DND-41 (cell line): ENCODE results near the gene CANT1.

ENCODE experiments used
- ATAC-seq: fragments of 200-7000 bp; cut with Tn5 transposase; 3 replicates; pipeline ENCODE4 v1.9.1; 2021; ENCODE audit warnings: low read depth; ENCODE audit not compliant: insufficient read depth
- DNase-seq: peaks from one replicate; pipeline ENCODE4 v3.0.0-alpha.2; 2020
- H2AFZ ChIP-seq: 2 replicates; pipeline ENCODE4 v1.6.0; 2012; ENCODE audit warnings: low read depth, low read length
- H3K27ac ChIP-seq: 2 replicates; pipeline ENCODE4 v1.5.1; 2012; ENCODE audit warnings: low read length, inconsistent platforms
- H3K27me3 ChIP-seq: fragments of 200-600 bp; sonication (generic); 2 replicates; pipeline ENCODE4 v1.6.0; 2012; ENCODE audit warnings: low read length, mild to moderate bottlenecking, inconsistent platforms; ENCODE audit not compliant: insufficient read depth, poor library complexity
- H3K36me3 ChIP-seq: 2 replicates; pipeline ENCODE4 v1.5.1; 2012; ENCODE audit warnings: low read length, inconsistent platforms; ENCODE audit not compliant: insufficient read depth
- H3K4me1 ChIP-seq: 2 replicates; pipeline ENCODE4 v1.5.1; 2012; ENCODE audit warnings: mild to moderate bottlenecking, low read length; ENCODE audit not compliant: insufficient read depth
- H3K4me2 ChIP-seq: 2 replicates; pipeline ENCODE4 v1.6.0; 2012; ENCODE audit warnings: mild to moderate bottlenecking, moderate library complexity, low read length, inconsistent platforms; ENCODE audit not compliant: insufficient read depth
- H3K4me3 ChIP-seq, 2 experiments: fragments of 200-600 bp in 1 of 2; shearing (Covaris generic) in 1 of 2; 2 replicates each; pipeline ENCODE4 v1.5.1; 2012 to 2016; ENCODE audit warnings: inconsistent platforms in 2 of 2, low read length in 2 of 2, mild to moderate bottlenecking in 2 of 2, low read depth in 1 of 2, moderate library complexity in 1 of 2
- H3K79me2 ChIP-seq: 2 replicates; pipeline ENCODE4 v1.6.0; 2012; ENCODE audit warnings: low read length, inconsistent platforms; ENCODE audit not compliant: insufficient read depth
- H3K9ac ChIP-seq: 2 replicates; pipeline ENCODE4 v1.6.0; 2012; ENCODE audit warnings: low read depth, mild to moderate bottlenecking, inconsistent platforms, low read length, moderate library complexity
- H3K9me3 ChIP-seq: 2 replicates; pipeline ENCODE4 v1.5.1; 2012; ENCODE audit warnings: low read length, moderate library complexity, mild to moderate bottlenecking, inconsistent platforms; ENCODE audit not compliant: insufficient read depth, severe bottlenecking
- H4K20me1 ChIP-seq: 2 replicates; pipeline ENCODE4 v1.6.0; 2012; ENCODE audit warnings: low read length; ENCODE audit not compliant: insufficient read depth
- EZH2 ChIP-seq: IDR thresholded peaks from 3 replicates; pipeline ENCODE4 v1.6.1; 2012; ENCODE audit warnings: borderline replicate concordance, low read depth, mild to moderate bottlenecking, moderate library complexity, low read length, inconsistent platforms; ENCODE audit not compliant: severe bottlenecking
- TF ChIP-seq, protein P1 (sequence below): IDR thresholded peaks from 2 replicates; pipeline ENCODE4 v1.5.1; 2012; ENCODE audit warnings: borderline replicate concordance, low read length, moderate library complexity, mild to moderate bottlenecking; ENCODE audit not compliant: poor library complexity, severe bottlenecking; ENCODE audit errors: extremely low read depth

Gene CANT1

DNA sequence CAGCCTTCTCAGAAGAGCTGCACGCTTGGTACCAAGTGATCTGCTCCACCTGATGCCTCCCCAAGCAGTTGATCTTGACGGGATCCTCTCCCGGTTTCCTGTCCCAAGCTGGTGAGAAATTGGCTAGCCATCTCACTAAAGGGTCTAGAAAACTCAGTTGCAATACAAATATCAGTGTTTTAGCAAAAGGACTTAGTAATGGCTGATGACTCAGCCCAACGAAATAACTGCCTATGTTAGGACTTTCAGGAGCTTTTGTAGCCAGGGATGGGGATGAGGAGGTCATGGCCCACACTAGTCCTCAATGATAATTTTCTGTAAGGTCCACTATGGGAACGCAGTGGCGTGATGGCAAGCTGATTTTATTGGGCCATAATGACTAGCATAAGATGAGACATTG is 41.7 kb upstream of the CANT1 start:
- H3K79me2 ChIP-seq = no peaks in the 10 kb centered on the region
- H3K9me3 ChIP-seq = no peaks in the 10 kb centered on the region
- ATAC-seq = no peak
- peaks cover 4% of the 10 kb centered on the region; the same call in 1 of the 2 replicates for H4K20me1 ChIP-seq
- no peak overlapping the region for H3K4me3 ChIP-seq
- H3K27ac ChIP-seq = no peak overlapping the region
- no peak overlapping the region for H2AFZ ChIP-seq
- no peak overlapping the region for H3K4me2 ChIP-seq
- TF ChIP-seq, protein P1, sequence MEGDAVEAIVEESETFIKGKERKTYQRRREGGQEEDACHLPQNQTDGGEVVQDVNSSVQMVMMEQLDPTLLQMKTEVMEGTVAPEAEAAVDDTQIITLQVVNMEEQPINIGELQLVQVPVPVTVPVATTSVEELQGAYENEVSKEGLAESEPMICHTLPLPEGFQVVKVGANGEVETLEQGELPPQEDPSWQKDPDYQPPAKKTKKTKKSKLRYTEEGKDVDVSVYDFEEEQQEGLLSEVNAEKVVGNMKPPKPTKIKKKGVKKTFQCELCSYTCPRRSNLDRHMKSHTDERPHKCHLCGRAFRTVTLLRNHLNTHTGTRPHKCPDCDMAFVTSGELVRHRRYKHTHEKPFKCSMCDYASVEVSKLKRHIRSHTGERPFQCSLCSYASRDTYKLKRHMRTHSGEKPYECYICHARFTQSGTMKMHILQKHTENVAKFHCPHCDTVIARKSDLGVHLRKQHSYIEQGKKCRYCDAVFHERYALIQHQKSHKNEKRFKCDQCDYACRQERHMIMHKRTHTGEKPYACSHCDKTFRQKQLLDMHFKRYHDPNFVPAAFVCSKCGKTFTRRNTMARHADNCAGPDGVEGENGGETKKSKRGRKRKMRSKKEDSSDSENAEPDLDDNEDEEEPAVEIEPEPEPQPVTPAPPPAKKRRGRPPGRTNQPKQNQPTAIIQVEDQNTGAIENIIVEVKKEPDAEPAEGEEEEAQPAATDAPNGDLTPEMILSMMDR = no peak
- no peak for TF ChIP-seq EZH2
- no peaks in the 10 kb centered on the region for H3K36me3 ChIP-seq
- no peak overlapping the region for H3K9ac ChIP-seq
- DNase-seq = no peak
- no peaks in the 10 kb centered on the region for H3K4me1 ChIP-seq
- no peaks in the 10 kb centered on the region for H3K27me3 ChIP-seq

DNA sequence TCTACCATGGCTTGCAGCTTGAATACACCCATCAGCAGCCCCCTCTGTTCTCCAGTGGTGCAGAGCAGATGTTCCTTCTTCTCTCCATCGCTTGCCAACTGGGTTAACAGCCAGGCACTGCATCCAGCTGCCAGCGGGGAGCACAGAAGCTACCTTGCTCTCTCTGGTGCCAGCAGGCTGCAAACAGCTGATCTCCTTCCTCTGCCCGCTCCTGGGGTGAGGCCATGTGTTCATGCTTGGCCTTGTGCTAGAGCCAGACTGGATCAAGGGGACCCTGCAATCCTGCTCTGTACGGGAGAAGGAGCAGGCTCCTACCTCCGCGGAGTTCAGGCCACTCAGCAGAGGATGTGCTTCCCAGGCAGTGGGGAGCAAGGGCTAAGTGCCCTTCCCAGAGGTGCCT is 41.0 kb upstream of the CANT1 start:
- Histone ChIP-seq H4K20me1 (peaks cover 7% of the 10 kb centered on the region), H3K4me1 (no peaks in the 10 kb centered on the region), H2AFZ (no peak overlapping the region), H3K27me3 (no peaks in the 10 kb centered on the region), H3K4me2 (no peak overlapping the region), H3K9ac (no peak overlapping the region), H3K36me3 (no peaks in the 10 kb centered on the region), H3K79me2 (no peaks in the 10 kb centered on the region), H3K4me3 (no peak overlapping the region), H3K9me3 (no peaks in the 10 kb centered on the region), H3K27ac (no peak overlapping the region)
- ATAC-seq = no peak
- no peak for DNase-seq
- TF ChIP-seq EZH2 = no peak
- TF ChIP-seq, protein P1 = no peak

DNA sequence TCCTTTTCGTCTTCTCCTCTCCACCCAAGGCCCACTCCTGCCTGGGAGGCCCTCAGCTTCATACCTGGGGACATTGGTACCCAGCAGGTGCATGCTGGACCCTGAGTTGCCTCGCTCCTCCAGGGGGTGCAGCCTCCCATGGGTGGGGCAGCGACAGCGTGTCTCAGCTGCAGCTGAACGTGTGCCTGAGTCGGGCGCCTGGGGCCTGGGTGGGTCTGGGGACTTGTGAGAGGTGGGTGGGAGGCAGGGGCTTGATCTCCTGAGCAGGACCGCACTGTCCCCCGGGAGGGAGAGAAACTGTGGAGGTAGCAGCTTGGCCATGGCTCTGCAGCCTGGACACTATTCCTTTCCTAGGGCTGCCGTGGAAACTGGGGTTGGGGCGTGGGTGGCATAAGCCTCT is 40.3 kb upstream of the CANT1 start:
- no peak for TF ChIP-seq EZH2
- TF ChIP-seq, protein P1 = no peak
- no peak for ATAC-seq

More for the DNA sequence above, 40.3 kb upstream of the CANT1 start:
- Histone ChIP-seq H3K4me2 (no peak overlapping the region), H3K27me3 (no peaks in the 10 kb centered on the region), H4K20me1 (peaks cover 10% of the 10 kb centered on the region), H3K79me2 (no peaks in the 10 kb centered on the region), H3K9ac (no peak overlapping the region), H3K36me3 (no peaks in the 10 kb centered on the region), H3K4me1 (no peaks in the 10 kb centered on the region), H3K9me3 (no peaks in the 10 kb centered on the region), H2AFZ (no peak overlapping the region), H3K4me3 (no peak overlapping the region), H3K27ac (no peak overlapping the region)
- DNase-seq = no peak
